Vagina (tissue), 2 donors: ENCODE measurements around the gene C1D.

Experiments
- POLR2AphosphoS5 ChIP-seq, 2 donors: sonication (generic); formaldehyde crosslinking; IDR thresholded peaks; one replicate each; pipeline ENCODE4 v1.9.0; 2017; ENCODE audit warnings: antibody characterized with exemption in 2 of 2, mild to moderate bottlenecking in 2 of 2, low read depth in 1 of 2; ENCODE audit not compliant: insufficient read depth in 1 of 2
- TF ChIP-seq, protein P1 (sequence below), 3 experiments: fragments of 450-650 bp in 2 of 3; fragments of 200-600 bp in 1 of 3; sonication (generic) in 1 of 3; IDR thresholded peaks; one replicate each; pipeline ENCODE4 v1.5.1; 2017 to 2019; ENCODE audit warnings: antibody characterized with exemption in 3 of 3, mild to moderate bottlenecking in 2 of 3, moderate library complexity in 2 of 3

DNA sequence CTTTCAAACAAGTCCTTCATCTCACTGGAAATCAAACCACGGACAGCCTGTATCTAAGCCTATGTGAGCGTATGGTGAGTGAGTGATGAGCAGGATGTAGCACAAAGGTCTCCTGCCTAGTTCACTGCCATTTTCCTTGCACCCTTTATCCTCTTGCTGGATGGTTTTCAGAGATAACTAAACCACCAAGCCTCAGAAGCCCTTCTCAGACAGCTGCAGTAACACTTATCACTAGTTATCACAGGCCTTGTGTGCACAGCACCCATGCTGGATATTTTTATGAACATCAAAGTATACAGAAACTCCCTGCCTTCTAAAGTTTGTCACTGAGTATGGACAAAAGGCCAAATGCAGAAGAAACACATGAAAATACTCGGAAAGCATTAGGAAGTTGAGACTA lies 69.5 kb downstream of the C1D start:
- TF ChIP-seq POLR2AphosphoS5 (IDR thresholded peaks at IDR 0.05; ENCODE audit: insufficient read depth in 1 of 2, low read depth in 1 of 2): no peak
- TF ChIP-seq, protein P1, sequence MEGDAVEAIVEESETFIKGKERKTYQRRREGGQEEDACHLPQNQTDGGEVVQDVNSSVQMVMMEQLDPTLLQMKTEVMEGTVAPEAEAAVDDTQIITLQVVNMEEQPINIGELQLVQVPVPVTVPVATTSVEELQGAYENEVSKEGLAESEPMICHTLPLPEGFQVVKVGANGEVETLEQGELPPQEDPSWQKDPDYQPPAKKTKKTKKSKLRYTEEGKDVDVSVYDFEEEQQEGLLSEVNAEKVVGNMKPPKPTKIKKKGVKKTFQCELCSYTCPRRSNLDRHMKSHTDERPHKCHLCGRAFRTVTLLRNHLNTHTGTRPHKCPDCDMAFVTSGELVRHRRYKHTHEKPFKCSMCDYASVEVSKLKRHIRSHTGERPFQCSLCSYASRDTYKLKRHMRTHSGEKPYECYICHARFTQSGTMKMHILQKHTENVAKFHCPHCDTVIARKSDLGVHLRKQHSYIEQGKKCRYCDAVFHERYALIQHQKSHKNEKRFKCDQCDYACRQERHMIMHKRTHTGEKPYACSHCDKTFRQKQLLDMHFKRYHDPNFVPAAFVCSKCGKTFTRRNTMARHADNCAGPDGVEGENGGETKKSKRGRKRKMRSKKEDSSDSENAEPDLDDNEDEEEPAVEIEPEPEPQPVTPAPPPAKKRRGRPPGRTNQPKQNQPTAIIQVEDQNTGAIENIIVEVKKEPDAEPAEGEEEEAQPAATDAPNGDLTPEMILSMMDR (IDR thresholded peaks at IDR 0.05): no peak
